DMS53 treated with DMSO at 0.1 percent for 48 hours (cell line): ENCODE data around the gene DCAF6.
"Not testable (repeated sequence)": the region's sequence is repeated elsewhere in the genome, so short reads cannot be mapped to it uniquely, and the experiment has no call there.

Experiments
- DNase-seq: peaks from one replicate; lab custom pipeline; 2025; ENCODE audit not compliant: unreplicated experiment; lab: John Stamatoyannopoulos, UW

DCAF6 gene

DNA sequence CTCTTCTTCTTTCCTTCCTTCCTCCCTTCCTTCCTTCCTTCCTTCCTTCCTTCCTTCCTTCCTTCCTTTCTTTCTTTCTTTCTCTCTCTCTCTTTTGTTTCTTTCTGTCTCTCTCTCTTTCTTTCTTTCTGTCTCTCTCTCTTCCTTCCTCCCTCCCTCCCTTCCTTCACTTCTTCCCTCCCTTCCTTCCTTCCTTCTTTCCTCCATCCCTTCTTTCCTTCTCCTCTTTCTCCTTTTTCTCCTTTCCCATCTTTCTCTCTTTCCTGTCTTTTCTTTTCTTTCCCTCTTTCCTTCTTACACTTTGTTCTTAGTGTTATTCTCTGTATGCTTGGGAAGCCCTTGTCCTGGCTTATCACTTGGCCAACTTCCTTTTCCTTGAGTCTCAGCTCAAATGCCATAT, 72.8 kb downstream of the DCAF6 start:
- DNase-seq = no peak

DNA sequence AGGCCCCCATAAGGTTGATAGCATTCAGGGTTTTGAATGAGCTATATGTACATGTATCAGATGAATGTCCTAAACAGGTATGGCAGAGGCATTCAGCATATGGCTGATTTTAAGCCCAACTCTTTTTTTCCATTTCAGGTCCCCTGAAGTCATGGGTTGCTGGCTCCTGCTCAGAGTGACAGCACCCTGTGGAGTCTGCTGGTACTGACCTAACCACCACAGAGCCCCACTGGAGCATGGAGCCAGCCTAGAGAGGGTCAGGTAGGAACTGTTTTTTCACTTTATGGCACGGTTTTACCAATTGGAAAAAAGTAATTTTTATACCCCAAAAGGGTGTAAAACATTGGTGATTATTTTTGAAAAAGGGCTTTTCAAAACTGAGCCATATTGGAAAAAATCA, 82.9 kb downstream of the DCAF6 start:
- DNase-seq = no peak

DNA sequence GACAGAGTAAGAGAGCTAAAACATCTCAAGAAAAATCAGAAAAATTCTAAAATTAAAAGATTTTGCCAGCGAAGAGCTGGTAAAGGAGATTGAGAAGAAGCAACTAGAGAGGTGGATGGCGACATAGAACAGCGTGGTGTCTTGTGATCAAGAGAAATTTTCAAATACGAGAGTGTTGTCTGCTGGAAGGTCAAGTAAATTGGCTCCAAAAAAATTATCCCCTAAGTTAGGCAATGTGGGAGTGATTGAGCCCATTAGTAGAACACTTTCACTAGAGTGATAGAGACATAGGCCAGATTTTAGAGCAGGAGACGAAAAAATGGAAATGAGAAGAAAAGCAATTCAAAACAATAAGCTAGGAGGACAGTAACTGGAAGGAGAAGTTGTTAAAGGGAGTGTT, 94.7 kb downstream of the DCAF6 start:
- no peak for DNase-seq

DNA sequence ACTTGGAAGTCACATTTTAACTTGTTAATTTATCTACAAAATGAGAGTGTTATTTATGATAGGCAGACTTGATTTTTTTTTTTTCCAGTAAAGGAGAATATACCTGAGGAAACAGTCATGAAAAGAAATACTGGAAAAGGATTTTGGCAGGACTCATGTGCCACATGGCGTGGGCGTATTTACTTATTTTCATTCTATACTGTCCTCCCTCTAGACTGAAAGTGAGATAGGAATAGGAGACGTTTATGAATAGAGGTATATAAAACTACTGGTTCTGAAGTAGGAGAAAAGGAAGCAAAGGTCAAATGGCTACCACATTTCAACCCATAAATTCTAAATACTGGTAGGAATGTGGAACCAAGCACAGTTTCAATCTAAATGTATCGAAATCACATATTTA, 95.1 kb downstream of the DCAF6 start:
- no peak for DNase-seq

DNA sequence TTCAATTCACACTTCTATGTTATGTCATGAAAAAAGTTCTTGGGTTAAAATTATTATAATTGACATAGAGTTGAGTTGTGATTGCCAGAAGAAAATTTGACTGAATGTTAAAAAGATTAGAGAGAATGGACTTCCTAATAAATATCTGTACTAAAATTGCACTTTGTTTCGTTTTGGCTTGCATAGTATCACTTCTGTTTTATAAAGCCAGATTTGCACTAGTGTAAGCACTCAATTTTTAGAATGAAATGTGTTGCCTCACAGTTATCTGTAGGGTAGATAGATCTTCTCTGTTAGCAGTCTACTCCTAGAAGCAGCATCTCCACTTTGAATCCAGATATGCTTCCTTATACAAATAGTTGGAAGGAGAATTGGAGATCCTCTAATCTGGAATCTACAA, 95.5 kb downstream of the DCAF6 start:
- DNase-seq = no peak

DNA sequence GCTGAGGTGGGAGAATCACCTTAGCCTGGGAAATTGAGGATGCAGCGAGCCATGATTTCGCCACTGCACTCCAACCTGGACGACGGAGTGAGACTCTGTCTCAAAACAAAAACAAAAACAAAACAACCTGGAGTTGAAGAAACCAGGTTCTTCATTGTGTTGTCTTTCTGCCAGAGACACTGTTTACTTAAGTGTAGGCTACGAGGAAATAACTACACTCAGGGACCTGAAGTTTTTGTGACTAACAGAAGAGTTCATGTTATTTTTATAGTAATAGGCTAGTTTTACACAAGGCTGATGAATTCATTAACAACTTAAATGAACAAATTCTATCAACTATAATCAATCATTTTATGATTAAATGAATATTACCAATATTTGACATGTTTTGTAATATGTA, 98.9 kb downstream of the DCAF6 start:
- DNase-seq = no peak

DNA sequence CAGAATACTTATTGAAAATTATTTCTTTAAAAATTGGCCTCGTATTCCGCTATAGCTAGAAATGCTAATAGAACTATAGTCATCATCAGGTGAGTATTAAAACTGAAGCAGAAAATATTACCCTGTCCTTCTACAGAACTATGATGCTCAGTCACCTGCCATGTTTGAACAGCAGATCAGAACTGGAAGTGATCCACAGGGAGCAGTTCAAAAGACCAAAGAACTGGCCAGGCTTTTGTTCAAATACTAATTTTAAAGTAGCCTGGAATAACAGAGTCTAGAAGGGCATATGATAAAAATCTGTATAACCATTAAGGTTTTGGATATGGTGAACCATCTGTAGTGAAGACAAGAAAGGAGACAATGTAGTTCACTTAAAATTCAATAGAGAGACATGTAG, 105.9 kb downstream of the DCAF6 start:
- DNase-seq = no peak

DNA sequence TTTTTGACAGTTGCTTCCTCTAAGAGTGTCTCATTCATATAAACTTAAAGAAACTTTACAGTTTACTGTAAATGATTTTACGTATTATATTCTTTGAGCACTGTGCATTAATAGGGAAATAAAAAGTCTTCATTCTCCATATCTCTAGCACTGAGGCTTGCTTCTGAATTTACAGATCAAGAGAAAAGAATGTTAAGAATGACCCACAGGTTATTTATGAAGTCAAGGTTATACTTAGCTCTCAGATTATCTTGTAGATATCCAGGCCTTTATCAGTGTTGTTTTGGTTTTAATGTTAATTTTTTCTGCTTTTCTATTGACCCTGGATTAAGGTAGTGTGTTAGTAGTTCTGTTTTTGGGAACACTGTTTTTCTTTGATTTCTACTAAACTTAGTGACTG, 108.8 kb downstream of the DCAF6 start:
- no peak for DNase-seq

DNA sequence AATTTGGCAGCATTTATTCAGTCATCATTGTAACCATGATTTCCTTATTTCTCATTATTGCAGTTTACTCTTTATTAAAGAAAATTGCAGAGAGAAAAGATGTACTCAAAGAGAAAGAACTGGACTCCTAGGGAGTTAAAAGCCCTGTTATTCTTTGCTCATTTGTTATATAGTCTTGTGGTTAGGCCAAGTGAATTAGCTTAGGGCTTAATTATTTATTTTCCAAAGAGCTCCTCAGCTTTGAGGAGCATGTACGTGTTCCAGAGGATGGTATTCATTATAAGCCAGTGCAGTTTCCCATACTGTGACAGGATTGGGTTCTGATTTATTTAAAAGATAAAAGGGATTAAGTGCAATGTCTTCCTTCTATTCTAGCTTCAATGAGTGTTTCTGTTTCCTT, 113.8 kb downstream of the DCAF6 start:
- DNase-seq = no peak

DNA sequence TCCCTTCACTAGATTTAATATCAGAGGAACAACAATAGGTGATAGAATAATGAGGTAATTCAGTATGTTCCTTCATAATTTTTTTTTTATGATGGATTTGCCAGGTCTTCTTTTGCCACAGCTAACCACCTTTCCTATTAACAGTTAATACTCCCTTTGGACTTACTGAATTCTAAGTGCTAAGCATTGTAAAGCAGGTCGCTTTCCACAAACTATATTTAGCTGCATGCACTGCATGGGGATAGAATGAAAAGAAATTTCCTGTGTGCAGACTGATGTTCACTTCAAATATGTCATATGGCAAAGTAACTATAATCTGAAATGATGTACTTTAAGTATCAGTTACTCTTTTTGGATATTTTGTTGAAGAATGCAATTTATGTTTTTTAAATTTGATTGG, 114.4 kb downstream of the DCAF6 start:
- DNase-seq = no peak

DNA sequence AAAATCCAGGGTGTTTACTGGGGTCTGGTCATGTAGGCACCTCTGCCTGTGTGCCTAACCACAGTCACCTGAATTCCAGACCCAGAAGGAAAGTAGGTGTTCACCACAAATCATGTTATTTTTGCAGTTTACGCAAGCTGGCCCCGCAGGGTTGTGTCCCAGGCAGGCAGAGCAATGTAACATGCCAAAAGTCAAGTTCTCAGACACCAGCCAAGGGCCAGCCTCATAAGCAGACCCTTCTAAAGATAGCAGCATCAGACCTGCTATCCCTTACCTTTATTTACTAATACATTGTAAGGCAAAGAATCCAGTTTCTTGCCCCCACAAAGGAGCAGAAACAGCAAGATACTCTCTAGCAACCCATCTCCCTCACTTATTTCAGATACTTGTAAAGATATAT, 117.2 kb downstream of the DCAF6 start:
- DNase-seq = no peak

DNA sequence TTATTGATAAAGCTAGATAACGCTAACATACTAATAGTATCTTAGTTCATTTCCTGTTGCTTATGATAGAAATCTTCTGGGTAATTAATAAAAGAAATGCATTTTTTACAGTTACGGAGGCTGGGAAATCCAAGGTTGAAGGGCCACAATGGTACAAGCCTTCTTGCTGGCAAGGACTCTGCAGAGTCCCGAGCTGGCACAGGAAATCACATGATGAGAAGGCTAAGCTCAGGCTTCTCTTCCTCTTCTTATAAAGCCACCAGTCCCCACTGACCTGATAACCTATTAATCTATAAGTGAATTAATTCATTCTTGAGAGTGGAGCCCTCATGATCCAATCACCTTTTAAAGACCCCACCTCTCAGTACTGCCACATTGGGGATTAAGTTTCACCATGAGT, 117.6 kb downstream of the DCAF6 start:
- DNase-seq = no peak

DNA sequence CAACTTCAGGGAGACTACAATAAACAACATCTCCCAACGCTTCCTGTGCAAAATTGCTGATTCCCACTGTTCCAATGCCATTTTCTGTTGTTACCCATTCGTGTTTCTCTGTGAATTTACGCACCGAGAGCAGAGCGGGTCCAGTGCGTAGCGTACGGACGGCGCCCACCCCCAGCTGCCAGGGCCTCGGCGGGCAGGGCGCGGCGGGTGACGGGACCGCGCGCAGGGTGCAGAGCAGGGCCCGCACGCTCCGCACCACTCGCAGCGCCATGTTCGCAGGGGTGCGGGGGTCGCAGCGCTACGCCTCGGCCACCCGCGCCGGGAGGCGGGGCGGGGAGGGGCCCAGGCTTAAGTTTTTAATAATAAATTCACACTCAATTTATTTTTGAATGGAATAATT, 119.7 kb downstream of the DCAF6 start:
- not testable (repeated sequence) for DNase-seq

DNA sequence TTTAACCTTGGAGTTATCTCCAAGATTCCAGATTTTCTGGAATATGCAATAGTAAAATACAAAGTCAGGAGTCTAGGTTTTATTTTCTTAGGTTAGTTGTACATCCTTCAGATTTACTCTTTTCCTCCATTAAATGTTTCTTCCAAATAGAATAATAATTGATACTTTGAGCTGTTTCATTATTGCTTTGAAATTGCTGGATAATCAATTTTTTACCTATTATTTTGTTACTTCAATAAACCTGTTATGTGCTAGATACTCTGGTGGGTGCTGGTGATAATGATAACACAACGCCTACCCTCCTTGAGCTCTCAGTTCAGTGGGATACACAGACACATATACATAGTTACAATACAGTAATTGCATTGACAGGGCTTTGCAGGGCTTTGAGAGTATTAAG, 120.9 kb downstream of the DCAF6 start:
- DNase-seq = no peak

DNA sequence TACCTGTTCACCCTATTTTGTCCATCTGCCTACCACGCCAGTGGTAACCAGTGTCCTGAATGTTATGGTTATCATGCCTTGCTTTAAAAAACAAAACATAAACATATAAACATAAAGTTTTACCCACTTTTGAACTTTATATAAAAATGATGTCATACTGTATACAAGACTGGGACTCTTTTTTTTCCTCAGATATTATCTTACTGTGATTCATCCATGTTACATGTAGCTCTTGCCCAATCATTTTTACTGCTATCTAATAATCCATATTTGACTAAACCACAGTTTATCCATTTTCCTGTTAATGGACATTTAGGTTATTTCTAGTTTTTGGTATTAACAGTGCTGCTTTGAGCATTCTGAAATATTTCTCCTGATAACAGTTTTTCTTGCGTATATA, 121.4 kb downstream of the DCAF6 start:
- no peak for DNase-seq

DNA sequence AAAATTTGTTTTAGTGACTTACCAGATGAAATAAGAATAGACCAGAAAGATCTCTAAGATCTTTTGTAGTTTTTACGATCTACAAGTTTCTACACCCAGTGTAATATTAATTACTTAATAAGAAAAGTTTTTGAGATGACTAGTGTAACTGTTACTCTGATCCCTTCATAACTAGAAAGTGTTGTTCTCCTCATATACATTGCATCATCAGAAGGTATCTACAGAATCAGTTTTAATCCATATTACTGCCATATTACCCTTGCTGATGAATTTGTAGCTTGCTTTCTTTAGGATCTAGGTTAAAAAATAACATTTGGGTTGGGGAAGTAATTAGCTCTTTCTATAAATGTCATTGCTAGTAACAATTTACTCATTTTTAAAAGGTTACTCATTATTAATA, 127.7 kb downstream of the DCAF6 start:
- DNase-seq = no peak

DNA sequence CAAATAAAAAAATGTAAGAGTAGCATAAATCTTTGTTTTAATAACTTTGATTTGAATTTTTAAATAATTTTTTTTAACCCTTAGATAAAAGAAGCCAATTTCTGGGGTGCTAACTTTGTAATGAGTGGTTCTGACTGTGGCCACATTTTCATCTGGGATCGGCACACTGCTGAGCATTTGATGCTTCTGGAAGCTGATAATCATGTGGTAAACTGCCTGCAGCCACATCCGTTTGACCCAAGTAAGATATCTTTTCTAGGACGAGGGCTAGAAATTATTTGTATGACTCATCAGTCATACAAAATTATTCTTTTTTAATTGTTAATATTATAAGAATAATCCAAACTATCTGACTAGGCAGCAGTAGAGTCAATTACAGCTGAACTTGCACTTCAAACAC, 129.0 kb downstream of the DCAF6 start:
- DNase-seq = no peak

DNA sequence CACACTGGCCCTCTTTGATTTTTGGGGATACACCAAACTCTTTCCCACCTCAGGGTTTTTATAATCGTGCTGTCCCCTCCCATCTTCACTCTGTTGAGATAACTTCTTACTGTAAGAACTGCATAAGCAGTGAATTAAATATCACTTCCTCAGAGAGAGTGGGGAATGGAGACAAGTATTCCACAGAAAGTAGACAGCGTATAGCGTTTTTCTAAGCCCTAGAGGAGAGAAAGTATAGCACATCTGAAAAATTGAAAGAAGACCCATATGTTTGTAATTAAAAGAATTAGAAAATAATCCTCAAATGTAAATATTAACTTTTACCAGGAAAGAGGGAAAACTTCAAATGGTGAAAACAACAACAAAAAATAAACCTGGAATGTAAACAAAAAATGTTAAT, 132.9 kb downstream of the DCAF6 start:
- DNase-seq = no peak

DNA sequence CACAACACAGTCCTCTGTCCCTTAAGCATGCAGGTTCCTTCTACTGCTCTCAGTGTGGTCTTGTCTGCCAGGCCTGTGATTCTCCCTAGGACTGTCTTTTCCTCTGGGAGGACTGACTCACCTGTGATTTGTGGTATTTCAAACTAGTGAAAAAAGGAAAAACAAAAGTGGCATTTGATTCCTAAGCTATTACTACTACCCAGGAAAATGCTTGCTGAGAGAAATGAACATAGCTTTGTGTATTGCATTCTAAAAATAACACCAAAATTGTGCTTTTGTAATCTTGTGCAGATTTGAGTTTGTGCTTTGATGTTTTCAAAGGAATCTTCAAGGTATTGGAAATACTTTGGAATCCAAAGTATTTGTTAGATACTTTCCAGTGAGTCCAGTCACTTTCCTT, 143.3 kb downstream of the DCAF6 start:
- no peak for DNase-seq

DNA sequence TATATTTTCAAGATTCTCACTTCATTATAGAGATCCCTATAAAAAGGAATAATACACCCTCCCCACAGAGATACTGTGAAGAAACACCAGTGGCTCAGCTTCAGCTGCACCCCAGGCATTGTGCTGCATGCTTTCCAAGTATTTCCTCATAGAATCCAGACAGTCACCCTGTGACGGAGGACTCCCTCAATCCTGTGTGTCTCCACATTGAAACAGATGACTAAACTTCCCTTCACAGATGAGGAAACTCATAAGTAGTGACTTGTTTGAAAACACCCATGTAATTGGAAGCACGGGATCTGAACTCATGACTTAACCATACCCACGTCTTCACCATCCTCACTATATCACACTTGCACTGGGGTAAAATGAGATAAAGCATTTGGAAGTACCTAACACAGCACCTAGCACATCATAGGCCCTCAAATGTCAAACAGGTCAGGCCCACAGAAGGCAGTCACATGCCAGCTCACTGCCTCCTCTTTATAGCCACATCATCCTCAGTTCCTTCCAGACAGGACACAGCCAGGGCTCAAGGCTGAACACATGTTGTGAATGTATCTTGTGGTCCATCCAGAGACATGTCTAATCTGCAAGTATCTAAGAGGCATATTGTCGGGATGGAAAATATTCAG, 145.0 kb downstream of the DCAF6 start:
- no peak for DNase-seq

DNA sequence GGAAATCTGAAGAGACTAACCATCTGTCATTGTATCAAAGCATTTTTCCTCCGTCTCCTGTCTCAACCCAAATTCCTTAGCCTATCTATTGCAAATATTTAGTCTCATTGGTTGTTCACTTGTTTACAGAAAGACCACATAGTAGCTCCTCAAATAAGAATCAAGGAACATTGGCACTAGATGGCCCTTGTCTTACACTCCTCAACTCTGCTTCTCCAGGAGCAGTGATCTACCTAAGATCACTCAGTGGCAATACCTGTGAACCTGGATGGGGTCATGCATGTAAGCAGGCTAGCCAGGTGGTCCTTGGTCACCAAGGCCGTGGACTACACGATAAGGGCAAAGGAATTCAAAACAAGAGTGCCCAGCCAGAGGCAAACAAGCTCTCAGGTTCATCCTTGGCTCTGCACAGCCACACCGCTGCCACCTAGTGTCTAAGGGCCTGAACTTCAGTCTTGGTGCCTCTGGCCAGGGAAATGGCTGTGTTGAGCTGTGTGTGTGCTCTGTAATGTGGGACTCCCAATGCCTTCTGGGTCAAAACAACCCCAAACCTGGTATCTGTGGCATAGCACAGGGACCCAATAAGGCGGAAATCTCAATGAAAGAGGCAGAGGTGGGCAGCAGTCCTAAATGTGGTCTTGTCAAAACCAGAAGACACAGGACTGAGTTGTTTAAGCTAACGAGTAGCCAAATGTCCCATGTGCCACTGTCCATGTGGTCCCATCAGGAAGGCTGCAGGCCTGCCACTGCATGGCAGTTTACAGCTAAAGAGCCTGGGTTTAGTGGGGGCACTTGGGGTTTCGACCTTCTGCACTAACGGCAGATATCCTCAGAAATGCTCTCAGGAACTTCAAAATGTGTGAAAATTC, 145.8 kb downstream of the DCAF6 start:
- peak; percentile 72 for DNase-seq

DNA sequence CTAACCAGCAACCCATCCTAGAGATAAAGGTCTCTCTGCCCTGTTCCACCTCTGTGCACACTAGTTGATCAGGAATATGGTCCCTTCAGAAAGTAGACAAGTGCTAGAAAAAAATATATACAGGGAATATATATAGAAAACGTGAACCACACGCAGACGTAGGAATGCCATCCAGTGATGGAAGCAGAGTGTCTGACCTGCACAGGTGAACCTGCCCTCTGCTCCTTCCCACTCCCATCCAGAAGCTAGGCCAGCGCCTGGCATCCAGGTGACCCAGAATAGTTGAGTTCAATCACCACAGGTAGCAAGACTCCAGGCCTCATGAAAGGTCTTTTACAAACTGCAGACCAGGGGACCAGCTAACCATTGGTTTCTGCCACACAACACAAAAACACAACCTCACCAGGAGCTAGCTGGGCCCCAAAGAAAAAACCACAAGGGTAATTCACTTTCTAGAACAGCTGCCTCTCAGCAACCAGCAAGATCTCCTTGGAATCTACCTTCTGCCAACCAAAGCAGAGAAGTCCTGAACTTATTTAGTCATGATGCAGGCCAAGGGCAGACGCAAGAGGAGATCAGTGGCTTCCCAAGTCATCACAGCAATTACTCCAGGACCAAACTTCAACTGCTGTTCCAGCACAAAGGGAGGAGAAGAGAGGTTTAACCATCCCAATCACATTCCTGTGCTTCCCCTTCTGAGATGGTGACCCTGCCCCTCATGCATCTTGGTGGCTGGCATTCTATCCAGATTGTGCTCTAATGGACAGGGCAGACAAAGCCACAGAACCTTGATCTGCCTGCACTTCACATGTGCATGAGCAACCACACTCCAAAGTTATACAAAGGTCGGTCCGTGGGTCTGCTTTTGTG, 147.2 kb downstream of the DCAF6 start:
- no peak for DNase-seq
